HG03565 (cell line): ENCODE data around the gene KRI1.
A peak's percentile ranks its signal among the peaks of the same experiment; 100 is the strongest.
"Not testable (repeated sequence)": the region's sequence is repeated elsewhere in the genome, so short reads cannot be mapped to it uniquely, and the experiment has no call there.

Experiments used
- ATAC-seq: cut with Tn5 transposase; IDR thresholded peaks from one replicate; pipeline ENCODE4 v1.9.1; 2021; ENCODE audit warnings: mild to moderate bottlenecking, moderate library complexity; ENCODE audit not compliant: unreplicated experiment

Gene KRI1

GRCh38 chr19:10575011-10575716 lies 9.4 kb upstream of the KRI1 start:
- ATAC-seq, result no peak

- ATAC-seq, result no peak
Observed at GRCh38 chr19:10574462-10574861, 8.7 kb upstream of the KRI1 start.

- not testable (repeated sequence) for ATAC-seq
Observed at GRCh38 chr19:10573793-10574192, 8.0 kb upstream of the KRI1 start.

GRCh38 chr19:10568826-10569651 lies 3.2 kb upstream of the KRI1 start, which contains the start of gene CDKN2D:
TSS of gene CDKN2D (minus strand) at chr19:10568979. CDS start at chr19:10568653, 326 bp downstream.
- peak; percentile 59 for ATAC-seq

GRCh38 chr19:10568062-10568825 lies 2.4 kb upstream of the KRI1 start:
- no peak for ATAC-seq

GRCh38 chr19:10567656-10568055 lies 1.8 kb upstream of the KRI1 start:
- no peak for ATAC-seq

- no peak for ATAC-seq
Observed at GRCh38 chr19:10566658-10567410, 1.0 kb upstream of the KRI1 start.

- ATAC-seq, result no peak
Observed at GRCh38 chr19:10566408-10566657, 523 bp upstream of the KRI1 start.

GRCh38 chr19:10565028-10565566 lies 713 bp downstream of the KRI1 start:
- ATAC-seq, result no peak

- ATAC-seq, result no peak
Observed at GRCh38 chr19:10562609-10563008, 3.2 kb downstream of the KRI1 start.

GRCh38 chr19:10560154-10560553 lies 5.7 kb downstream of the KRI1 start:
- no peak for ATAC-seq

GRCh38 chr19:10557603-10558197 lies 8.1 kb downstream of the KRI1 start:
- ATAC-seq, result no peak

- no peak for ATAC-seq
Observed at GRCh38 chr19:10555610-10555973, 10.2 kb downstream of the KRI1 start.

- no peak for ATAC-seq
Observed at GRCh38 chr19:10554760-10555609, 10.8 kb downstream of the KRI1 start.

- peak; percentile 63 for ATAC-seq
Observed at GRCh38 chr19:10553943-10554381, 11.8 kb downstream of the KRI1 start.

GRCh38 chr19:10553087-10553667 lies 12.6 kb downstream of the KRI1 start:
- ATAC-seq, result no peak

GRCh38 chr19:10552510-10553053 lies 13.2 kb downstream of the KRI1 start:
- no peak for ATAC-seq

- ATAC-seq, result no peak
Observed at GRCh38 chr19:10551698-10552301, 14.0 kb downstream of the KRI1 start.
